K562 (cell line): ENCODE results near the gene SNIP1. TPM values are rescaled to one million over a fixed set of nuclear protein-coding genes. Genes with fewer than 3 reads are reported as not detected.

Experiments
- ATF2 ChIP-seq: sonication (generic); formaldehyde crosslinking; IDR thresholded peaks from 2 replicates; pipeline ENCODE4 v1.8.1; 2022; ENCODE audit warnings: missing genetic modification reagents
- ATF3 ChIP-seq, 2 experiments: fragments of 450-650 bp in 1 of 2; sonication (generic) in 1 of 2; formaldehyde crosslinking in 1 of 2; IDR thresholded peaks in 1 of 2; conservative IDR thresholded peaks in 1 of 2; 2 replicates each; pipeline versions ENCODE4 v1.6.1 to v1.8.1; 2016 to 2023; ENCODE audit warnings: mild to moderate bottlenecking in 2 of 2, moderate library complexity in 2 of 2, inconsistent platforms in 1 of 2, missing genetic modification reagents in 1 of 2
- CEBPZ ChIP-seq: fragments of 150-350 bp; IDR thresholded peaks from 2 replicates; pipeline ENCODE4 v1.6.1; 2014; ENCODE audit warnings: low read depth, mild to moderate bottlenecking, low read length, borderline replicate concordance
- ETV6 ChIP-seq, 3 experiments: fragments of 150-350 bp in 1 of 3; sonication (generic) in 1 of 3; formaldehyde crosslinking in 1 of 3; IDR thresholded peaks; 2 replicates each; pipeline versions ENCODE4 v1.6.1 to v1.8.0; 2014 to 2022; ENCODE audit warnings: borderline replicate concordance in 2 of 3, low read depth in 2 of 3, antibody characterized with exemption in 1 of 3, low read length in 1 of 3, mild to moderate bottlenecking in 1 of 3, missing genetic modification reagents in 1 of 3
- FOXP4 ChIP-seq: sonication (generic); formaldehyde crosslinking; IDR thresholded peaks from 2 replicates; pipeline ENCODE4 v1.8.0; 2022; ENCODE audit warnings: mild to moderate bottlenecking, missing genetic modification reagents, borderline replicate concordance
- ID3 ChIP-seq, 2 experiments: fragments of 250-450 bp in 1 of 2; fragments of 450-650 bp in 1 of 2; sonication (Bioruptor Pico) in 1 of 2; IDR thresholded peaks; 2 replicates each; pipeline versions ENCODE4 v1.6.1 to v1.8.0; 2016 to 2021; ENCODE audit warnings: mild to moderate bottlenecking in 2 of 2, moderate library complexity in 2 of 2, missing compliant biosample characterization in 1 of 2, missing genetic modification characterization in 1 of 2
- NCOA1 ChIP-seq: fragments of 450-650 bp; IDR thresholded peaks from 2 replicates; pipeline ENCODE4 v1.6.1; 2016; ENCODE audit warnings: low read depth
- RBBP5 ChIP-seq: fragments of 200-600 bp; sonication (generic); IDR thresholded peaks from 2 replicates; pipeline ENCODE4 v1.6.1; 2012; ENCODE audit warnings: borderline replicate concordance, mild to moderate bottlenecking, low read length, control low read depth, inconsistent platforms; ENCODE audit not compliant: insufficient read depth, poor library complexity, severe bottlenecking
- ZBTB2 ChIP-seq: fragments of 450-650 bp; IDR thresholded peaks from 2 replicates; pipeline ENCODE4 v1.6.1; 2016; ENCODE audit warnings: antibody characterized with exemption
- ZKSCAN1 ChIP-seq: fragments of 150-350 bp; IDR thresholded peaks from 2 replicates; pipeline ENCODE4 v1.6.1; 2016; ENCODE audit warnings: low read depth, low read length
- ZNF347 ChIP-seq: fragments of 450-650 bp; formaldehyde crosslinking; IDR thresholded peaks from 2 replicates; pipeline ENCODE4 v1.4.0; 2020; ENCODE audit warnings: low read depth, mild to moderate bottlenecking, moderate library complexity
- polyA plus RNA-seq, 8 experiments: library from polyadenylated mRNA; depleted of rRNA in 4 of 8; stranded (reverse) in 5 of 8; unstranded in 3 of 8; fragments of >200 nt; fragmentation: Nextera tagmentation in 2 of 8; fragmentation: Illumina TruSeq in 1 of 8; extraction: Ambion mirVana in 2 of 8; extraction: Trizol in 1 of 8; gene quantifications; 2 replicates each; pipeline versions ENCODE4 v1.2.1 to v1.2.3, GENCODE V29; 2011 to 2014; ENCODE audit warnings: inconsistent platforms in 1 of 8, missing spikeins in 1 of 8
- total RNA-seq, 7 experiments: library from RNA; depleted of rRNA in 6 of 7; stranded (reverse); fragments of >200 nt in 6 of 7; fragmentation: Illumina TruSeq in 2 of 7; extraction: Trizol in 2 of 7; gene quantifications; 2 replicates each; pipeline versions ENCODE4 v1.2.1 to v1.2.3, GENCODE V29; 2011 to 2021; ENCODE audit warnings: low replicate concordance in 1 of 7

Gene SNIP1
- total and polyA plus RNA-seq, 9 of the 15 experiments (the other 6 are each of a cell fraction or from before 2014, with no cell fraction given): 2.9 to 25.9 (median 14.6) TPM

GRCh38 chr1:37595440-37596181 is 41.5 kb upstream of the SNIP1 start, which contains the start of gene GNL2 (continued):
- TF ChIP-seq ZKSCAN1 (peak; percentile 67), FOXP4 (peak; percentile 47; the same call in 1 of the 2 replicates), ZBTB2 (peak; percentile 35; the same call in 1 of the 2 replicates), ATF3 (IDR thresholded peaks at IDR 0.05) (peak; percentile 53; the same call in 1 of the 2 replicates), ATF3 (CRISPR knock-in tag; conservative IDR thresholded peaks at IDR 0.05) (0 out of 2 replicates have a peak, but pooled peaks have one; percentile 20), ETV6 (IDR thresholded peaks at IDR 0.05; ENCODE audit: borderline replicate concordance in 1 of 2, low read depth in 2 of 2, low read length in 1 of 2) (no peak), ETV6 (CRISPR knock-in tag; IDR thresholded peaks at IDR 0.05; ENCODE audit: borderline replicate concordance) (0 out of 2 replicates have a peak, but pooled peaks have one; percentile 13), ZNF347 (CRISPR knock-in tag) (no peak), RBBP5 (peak; percentile 82), NCOA1 (0 out of 2 replicates have a peak, but pooled peaks have one; percentile 55), ID3 (CRISPR knock-in tag; IDR thresholded peaks at IDR 0.05) (no peak), ID3 (tag; IDR thresholded peaks at IDR 0.05) (peak; percentile 75; the same call in 1 of the 2 replicates), ATF2 (CRISPR knock-in tag) (no peak), CEBPZ (no peak)
